ENCODE data around the gene EFNB2. TPM values are rescaled to one million over a fixed set of nuclear protein-coding genes. Genes with fewer than 3 reads are reported as not detected.

EFNB2 gene
- total and polyA plus RNA-seq, 11 donors, result 7.3 to 20.2 (median 12.7) TPM

DNA sequence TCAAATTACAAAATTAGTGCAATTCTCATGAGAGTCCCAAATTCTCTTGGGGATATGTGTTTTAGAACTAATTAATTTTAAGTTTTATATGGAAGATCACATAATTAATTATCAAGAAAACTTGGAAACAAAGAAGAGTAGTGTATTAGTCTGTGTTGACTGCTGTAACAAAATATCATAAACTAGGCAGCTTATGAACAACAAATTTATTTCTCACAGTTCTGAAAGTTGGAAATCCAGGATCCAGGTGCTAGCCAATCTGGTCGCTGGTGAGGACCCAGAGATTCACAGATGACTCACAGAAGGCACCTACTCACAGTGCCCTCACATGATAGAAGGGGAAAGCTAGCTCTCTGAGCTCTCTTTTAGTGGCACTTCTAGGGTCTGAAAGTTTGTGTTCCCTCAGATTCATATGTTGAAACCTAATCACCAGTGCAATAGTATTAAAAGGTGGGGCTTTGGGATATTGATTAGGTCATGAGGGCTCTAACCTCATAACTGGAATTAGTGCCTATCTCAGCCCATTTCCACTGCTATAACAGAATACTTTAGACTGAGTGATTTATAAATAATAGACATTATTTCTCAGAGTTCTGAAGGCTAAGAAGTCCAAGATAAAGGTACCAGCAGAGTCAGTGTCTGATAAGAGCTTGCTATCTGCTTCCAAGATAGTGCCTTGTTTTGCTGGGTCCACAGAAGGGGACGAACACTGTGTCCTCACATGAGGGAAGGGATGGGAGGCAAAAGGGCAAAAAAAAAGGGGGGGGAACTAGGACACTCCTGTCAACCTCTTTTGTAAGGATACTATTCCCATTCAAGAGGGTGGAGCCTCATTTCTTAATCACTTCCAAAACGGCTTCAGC, 34.0 kb upstream of the EFNB2 start:
- WGBS, 4 donors, result 65 to 81% (median 78%) methylated on average over 3 of the region's 3 CpGs

DNA sequence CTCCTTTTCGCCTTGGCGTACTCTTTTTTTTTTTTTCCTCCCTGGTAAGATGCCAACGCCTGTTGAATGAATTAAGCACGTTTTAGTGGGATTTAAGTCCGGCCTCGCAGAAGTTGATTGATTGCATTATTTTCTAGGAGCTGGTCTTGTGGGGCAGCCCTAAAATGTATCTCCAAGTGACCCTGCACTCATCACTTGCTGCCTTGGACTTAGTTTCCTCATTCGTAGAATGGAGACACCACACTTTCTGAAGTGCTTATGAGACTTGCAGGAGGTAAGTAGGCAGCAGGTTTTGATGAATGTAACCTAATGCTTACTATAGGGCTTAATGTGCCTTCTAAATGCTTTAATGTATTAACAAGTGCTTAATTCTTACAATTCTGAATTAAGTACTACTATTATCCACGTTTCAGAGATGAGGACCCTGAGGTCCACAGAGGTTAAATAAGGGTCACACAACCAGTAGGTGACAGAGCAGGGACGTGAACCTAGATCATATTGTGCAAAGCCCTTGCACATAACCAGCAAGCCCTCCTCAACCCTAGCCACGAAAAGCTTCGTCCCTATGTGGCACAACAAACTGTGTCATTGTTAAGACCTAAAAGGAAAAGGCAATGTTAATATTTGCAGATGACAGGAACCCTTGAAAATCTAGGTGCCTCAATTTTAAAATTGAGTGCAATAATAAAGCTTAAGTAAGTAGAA, 33.0 kb upstream of the EFNB2 start:
- peak in 2 of 4 donors; percentile 1 to 3 for ATAC-seq

More for the DNA sequence above, 34.0 kb upstream of the EFNB2 start:
- Histone ChIP-seq H3K4me1 (peaks cover 0 to 39% (median 28%) of the 10 kb centered on the region in 12 donors), H3K4me3 (peak overlapping the region in 1 of 12 donors; percentile 40), H3K27me3 (no peaks in the 10 kb centered on the region), H3K27ac (peak overlapping the region in 4 of 12 donors; percentile 21 to 51 (median 36)), H3K9me3 (no peaks in the 10 kb centered on the region), H3K36me3 (no peaks in the 10 kb centered on the region)
- intact Hi-C loops (cut with DNase I), result loop anchor here in 3 of 10 donors (5.0 to 10.0 kb wide), 4 partner anchors 48 to 345 kb away; no protein-coding TSS in a partner anchor
- TF ChIP-seq POLR2A (IDR thresholded peaks at IDR 0.05), result no peak
- TF ChIP-seq CTCF (IDR thresholded peaks at IDR 0.05), result no peak
- ATAC-seq, result no peak
- no peak for DNase-seq

DNA sequence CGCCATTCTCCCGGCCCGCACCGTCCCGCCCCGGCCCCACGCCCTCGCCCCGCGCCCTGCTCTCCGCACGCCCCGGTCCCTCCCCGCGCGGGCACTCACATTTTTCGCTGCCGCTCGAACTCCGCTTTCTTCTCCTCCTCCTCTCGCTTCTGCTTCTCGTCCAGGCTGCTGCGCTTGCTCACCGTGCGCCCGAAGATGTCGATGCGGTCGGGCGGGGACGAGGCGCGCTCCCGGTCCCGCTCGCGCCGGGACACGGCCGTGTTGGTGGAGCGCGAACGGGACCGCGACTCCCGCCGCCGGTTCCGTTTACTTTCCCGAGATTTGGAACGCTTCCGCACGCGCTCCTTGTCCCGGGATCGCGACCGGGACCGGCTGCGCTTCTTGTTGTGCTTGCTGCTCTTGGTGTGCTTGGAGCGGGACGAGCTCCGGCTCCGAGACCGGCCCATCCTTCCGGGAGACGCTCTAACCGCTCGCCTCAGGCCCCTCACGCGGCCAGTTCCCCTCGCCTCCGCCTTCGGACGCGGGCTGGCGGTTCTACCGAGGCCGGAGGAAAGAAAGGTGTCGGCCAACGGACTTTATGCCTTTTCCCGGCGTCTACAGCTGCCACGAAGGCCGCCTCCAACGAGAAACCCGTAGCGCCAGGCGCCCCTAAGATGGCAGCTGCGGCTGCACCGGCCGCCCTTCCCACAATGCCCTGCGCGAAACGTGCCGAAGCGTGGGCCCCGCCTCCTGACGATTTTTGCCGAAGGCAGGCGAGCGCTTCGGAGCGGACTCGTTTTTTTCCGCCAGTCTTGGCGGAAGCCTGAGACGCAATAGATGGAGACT, 32.2 kb upstream of the EFNB2 start, which contains the start of gene ARGLU1:
Gene ARGLU1, minus strand, starts transcription at position 664 of the 825 bp plus-strand sequence. Its CDS starts 218 bp downstream, at position 446.
- no peaks in the 10 kb centered on the region for H3K36me3 ChIP-seq
- TF ChIP-seq CTCF (IDR thresholded peaks at IDR 0.05), result no peak
- TF ChIP-seq POLR2A (IDR thresholded peaks at IDR 0.05), result peak; percentile 47 to 94
- peak within 1 kb of the TSS; percentile 96 to 100 (median 98) for H3K27ac ChIP-seq
- no peaks in the 10 kb centered on the region for H3K9me3 ChIP-seq
- peak within 1 kb of the TSS; percentile 72 to 98 (median 95) for H3K4me3 ChIP-seq
- intact Hi-C loops (cut with DNase I), result loop anchor here in 3 of 10 donors (5.0 to 10.0 kb wide), 4 partner anchors 50 to 347 kb away; no protein-coding TSS in a partner anchor
- 0 to 1% (median 1%) methylated on average over 82 to 108 of the region's 108 CpGs for WGBS, 4 donors
- H3K4me1 ChIP-seq, result peaks cover 0 to 55% (median 40%) of the 10 kb centered on the region in 12 donors
- peak; percentile 94 to 97 (median 95) for DNase-seq
- H3K27me3 ChIP-seq, result no peaks in the 10 kb centered on the region
- peak; percentile 93 to 97 (median 94) for ATAC-seq

More for the DNA sequence above, 33.0 kb upstream of the EFNB2 start:
- H3K4me1 ChIP-seq, result peaks cover 0 to 47% (median 35%) of the 10 kb centered on the region in 12 donors
- TF ChIP-seq POLR2A (IDR thresholded peaks at IDR 0.05) (no peak), CTCF (IDR thresholded peaks at IDR 0.05) (no peak)
- no peaks in the 10 kb centered on the region for H3K9me3 ChIP-seq
- peak overlapping the region in 11 of 12 donors; percentile 16 to 100 (median 99) for H3K27ac ChIP-seq
- 26 to 28% (median 27%) methylated on average over 11 of the region's 11 CpGs for WGBS, 4 donors
- intact Hi-C loops (cut with DNase I), result loop anchor here in 3 of 10 donors (5.0 to 10.0 kb wide), 4 partner anchors 49 to 346 kb away; no protein-coding TSS in a partner anchor
- H3K36me3 ChIP-seq, result no peaks in the 10 kb centered on the region
- DNase-seq, result no peak
- H3K4me3 ChIP-seq, result peak overlapping the region in 11 of 12 donors; percentile 72 to 98 (median 96)
- H3K27me3 ChIP-seq, result no peaks in the 10 kb centered on the region
